Dermis microvascular lymphatic vessel endothelial cell (primary cell): ENCODE data around the gene RNF225. TPM values are rescaled to one million over a fixed set of nuclear protein-coding genes. Genes with fewer than 3 reads are reported as not detected.
"Not testable (repeated sequence)": the region's sequence is repeated elsewhere in the genome, so short reads cannot be mapped to it uniquely, and the experiment has no call there.

Experiments
- DNase-seq, 2 donors: peaks; one replicate each; pipeline versions ENCODE4 v3.0.0 to v3.0.0-alpha.2; 2010; ENCODE audit warnings: low read depth in 2 of 2
- total RNA-seq: library from RNA; depleted of rRNA; stranded (reverse); fragments of >200 nt; gene quantifications from 2 replicates; pipeline ENCODE4 v1.2.1, GENCODE V29; 2014

The RNF225 gene
- total RNA-seq, 1 donor from 2014 or later: not detected

- peak in 1 of 2 donors; percentile 61 for DNase-seq
These were observed 33.6 kb upstream of the RNF225 start for GRCh38 chr19:58361900-58362271.

- DNase-seq: peak; percentile 90 to 97
These were observed 33.0 kb upstream of the RNF225 start, which contains the start of gene ZNF497 for GRCh38 chr19:58362272-58362994. ZNF497 (minus strand) TSS chr19:58362751; CDS start chr19:58357635, 5,116 bp downstream.

GRCh38 chr19:58364146-58364545, 31.3 kb upstream of the RNF225 start:
- DNase-seq: no peak

GRCh38 chr19:58366585-58367430, 28.6 kb upstream of the RNF225 start:
- no peak for DNase-seq

- DNase-seq: no peak
These were observed 27.6 kb upstream of the RNF225 start for GRCh38 chr19:58367698-58368454.

- DNase-seq: no peak
These were observed 26.7 kb upstream of the RNF225 start for GRCh38 chr19:58368561-58369360.

- DNase-seq: peak in 1 of 2 donors; percentile 14
These were observed 22.9 kb upstream of the RNF225 start for GRCh38 chr19:58372311-58373133.

GRCh38 chr19:58374200-58374599, 21.3 kb upstream of the RNF225 start:
- no peak for DNase-seq

GRCh38 chr19:58376724-58377123, 18.7 kb upstream of the RNF225 start:
- not testable (repeated sequence) for DNase-seq

GRCh38 chr19:58379246-58379645, 16.2 kb upstream of the RNF225 start:
- DNase-seq: no peak

- no peak for DNase-seq
These were observed 15.3 kb upstream of the RNF225 start for GRCh38 chr19:58380037-58380661.

GRCh38 chr19:58380662-58381459, 14.6 kb upstream of the RNF225 start, which contains the start of gene ZNF837:
ZNF837 (minus strand) TSS chr19:58381030; CDS start chr19:58369332, 11,698 bp downstream.
- peak; percentile 100 for DNase-seq

- no peak for DNase-seq
These were observed 13.8 kb upstream of the RNF225 start for GRCh38 chr19:58381460-58382212.

GRCh38 chr19:58382997-58383603, 12.4 kb upstream of the RNF225 start:
- no peak for DNase-seq

- no peak for DNase-seq
These were observed 10.1 kb upstream of the RNF225 start for GRCh38 chr19:58385313-58385890.

GRCh38 chr19:58385891-58386575, 9.4 kb upstream of the RNF225 start:
- no peak for DNase-seq
